ENCODE measurements around the gene IL3RA.

DNA sequence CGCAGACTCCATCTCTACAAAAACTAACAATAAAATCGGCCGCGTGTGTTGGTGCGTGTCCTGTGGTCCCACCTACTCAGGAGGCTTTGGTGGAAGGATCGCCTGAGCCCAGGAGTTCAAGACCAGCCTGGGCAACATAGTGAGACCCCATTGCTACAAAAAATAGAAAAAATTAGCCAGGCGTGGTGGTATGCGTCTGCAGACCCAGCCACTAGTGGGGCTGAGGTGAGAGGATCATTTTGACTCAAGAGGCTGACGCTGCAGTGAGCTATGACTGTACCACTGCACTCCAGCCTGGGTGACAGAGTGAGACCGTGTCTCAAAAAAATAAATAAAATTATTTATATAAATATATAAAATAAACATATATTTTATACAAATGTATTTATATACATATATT is 93.9 kb downstream of the IL3RA start:
- TF ChIP-seq TAF1 (IDR thresholded peaks at IDR 0.05; ENCODE audit: borderline replicate concordance, insufficient read depth, low read length) (no peak), POLR2AphosphoS5 (IDR thresholded peaks at IDR 0.05; ENCODE audit: low read depth, low read length) (no peak)
- TF ChIP-seq, protein P1, sequence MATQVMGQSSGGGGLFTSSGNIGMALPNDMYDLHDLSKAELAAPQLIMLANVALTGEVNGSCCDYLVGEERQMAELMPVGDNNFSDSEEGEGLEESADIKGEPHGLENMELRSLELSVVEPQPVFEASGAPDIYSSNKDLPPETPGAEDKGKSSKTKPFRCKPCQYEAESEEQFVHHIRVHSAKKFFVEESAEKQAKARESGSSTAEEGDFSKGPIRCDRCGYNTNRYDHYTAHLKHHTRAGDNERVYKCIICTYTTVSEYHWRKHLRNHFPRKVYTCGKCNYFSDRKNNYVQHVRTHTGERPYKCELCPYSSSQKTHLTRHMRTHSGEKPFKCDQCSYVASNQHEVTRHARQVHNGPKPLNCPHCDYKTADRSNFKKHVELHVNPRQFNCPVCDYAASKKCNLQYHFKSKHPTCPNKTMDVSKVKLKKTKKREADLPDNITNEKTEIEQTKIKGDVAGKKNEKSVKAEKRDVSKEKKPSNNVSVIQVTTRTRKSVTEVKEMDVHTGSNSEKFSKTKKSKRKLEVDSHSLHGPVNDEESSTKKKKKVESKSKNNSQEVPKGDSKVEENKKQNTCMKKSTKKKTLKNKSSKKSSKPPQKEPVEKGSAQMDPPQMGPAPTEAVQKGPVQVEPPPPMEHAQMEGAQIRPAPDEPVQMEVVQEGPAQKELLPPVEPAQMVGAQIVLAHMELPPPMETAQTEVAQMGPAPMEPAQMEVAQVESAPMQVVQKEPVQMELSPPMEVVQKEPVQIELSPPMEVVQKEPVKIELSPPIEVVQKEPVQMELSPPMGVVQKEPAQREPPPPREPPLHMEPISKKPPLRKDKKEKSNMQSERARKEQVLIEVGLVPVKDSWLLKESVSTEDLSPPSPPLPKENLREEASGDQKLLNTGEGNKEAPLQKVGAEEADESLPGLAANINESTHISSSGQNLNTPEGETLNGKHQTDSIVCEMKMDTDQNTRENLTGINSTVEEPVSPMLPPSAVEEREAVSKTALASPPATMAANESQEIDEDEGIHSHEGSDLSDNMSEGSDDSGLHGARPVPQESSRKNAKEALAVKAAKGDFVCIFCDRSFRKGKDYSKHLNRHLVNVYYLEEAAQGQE (IDR thresholded peaks at IDR 0.05; ENCODE audit: insufficient read depth in 1 of 2, low read depth in 2 of 2, low read length in 2 of 2), result no peak

Data from PFSK-1 (cell line).